Astrocyte (in vitro differentiated cells and primary cell): ENCODE results near the gene RFTN1. TPM values are rescaled to one million over a fixed set of nuclear protein-coding genes. Genes with fewer than 3 reads are reported as not detected.
A peak's percentile ranks its signal among the peaks of the same experiment; 100 is the strongest.

Experiments
- DNase-seq: peaks from one replicate; pipeline ENCODE4 v3.0.0-alpha.2; 2010; ENCODE audit warnings: low read depth
- FAIRE-seq: peaks from 2 replicates; lab custom pipeline; 2011; peaks lifted over from hg19 to GRCh38; lab: Jason Lieb, UNC
- H2AFZ ChIP-seq: 2 replicates; pipeline ENCODE4 v1.6.0; 2012; ENCODE audit warnings: low read depth, low read length, inconsistent platforms
- H3K27ac ChIP-seq: 2 replicates; pipeline ENCODE4 v1.5.1; 2011; ENCODE audit warnings: low read depth, low read length, inconsistent platforms
- H3K27me3 ChIP-seq: 2 replicates; pipeline ENCODE4 v1.6.0; 2011; ENCODE audit warnings: low read length, inconsistent platforms; ENCODE audit not compliant: insufficient read depth
- H3K36me3 ChIP-seq: 2 replicates; pipeline ENCODE4 v1.5.1; 2011; ENCODE audit warnings: low read length, inconsistent platforms; ENCODE audit not compliant: insufficient read depth
- H3K4me1 ChIP-seq: 2 replicates; pipeline ENCODE4 v1.5.1; 2011; ENCODE audit warnings: low read length, inconsistent platforms; ENCODE audit not compliant: insufficient read depth
- H3K4me2 ChIP-seq: 2 replicates; pipeline ENCODE4 v1.6.0; 2012; ENCODE audit warnings: low read length, inconsistent platforms
- H3K4me3 ChIP-seq: 2 replicates; pipeline ENCODE4 v1.5.1; 2011; ENCODE audit warnings: low read depth, mild to moderate bottlenecking, low read length, inconsistent platforms; ENCODE audit not compliant: insufficient read depth
- H3K79me2 ChIP-seq: 2 replicates; pipeline ENCODE4 v1.6.0; 2012; ENCODE audit warnings: mild to moderate bottlenecking, low read length, inconsistent platforms; ENCODE audit not compliant: insufficient read depth
- H3K9ac ChIP-seq: 2 replicates; pipeline ENCODE4 v1.6.0; 2012; ENCODE audit warnings: mild to moderate bottlenecking, low read length, inconsistent platforms
- H3K9me3 ChIP-seq: 2 replicates; pipeline ENCODE4 v1.5.1; 2012; ENCODE audit warnings: low read depth, mild to moderate bottlenecking, low read length, inconsistent platforms; ENCODE audit not compliant: insufficient read depth
- H4K20me1 ChIP-seq: 2 replicates; pipeline ENCODE4 v1.6.0; 2012; ENCODE audit warnings: low read length, inconsistent platforms; ENCODE audit not compliant: insufficient read depth
- H3K27ac Mint-ChIP-seq: one replicate; pipeline ENCODE4 v1.8.0; 2021; ENCODE audit warnings: mild to moderate bottlenecking, mixed read lengths; ENCODE audit not compliant: unreplicated experiment
- H3K27me3 Mint-ChIP-seq: one replicate; pipeline ENCODE4 v1.8.0; 2021; ENCODE audit warnings: low read depth, mixed read lengths; ENCODE audit not compliant: unreplicated experiment
- H3K36me3 Mint-ChIP-seq: one replicate; pipeline ENCODE4 v1.8.0; 2021; ENCODE audit warnings: low read depth, mixed read lengths; ENCODE audit not compliant: unreplicated experiment
- H3K4me1 Mint-ChIP-seq: one replicate; pipeline ENCODE4 v1.8.0; 2021; ENCODE audit warnings: low read depth, mixed read lengths; ENCODE audit not compliant: unreplicated experiment
- H3K4me3 Mint-ChIP-seq: one replicate; pipeline ENCODE4 v1.8.0; 2021; ENCODE audit warnings: mild to moderate bottlenecking, moderate library complexity, mixed read lengths; ENCODE audit not compliant: unreplicated experiment
- H3K9me3 Mint-ChIP-seq: one replicate; pipeline ENCODE4 v1.8.0; 2021; ENCODE audit warnings: mild to moderate bottlenecking, mixed read lengths; ENCODE audit not compliant: unreplicated experiment
- EZH2 ChIP-seq: IDR thresholded peaks from 2 replicates; pipeline ENCODE4 v1.6.1; 2012; ENCODE audit warnings: mild to moderate bottlenecking, low read length, inconsistent platforms; ENCODE audit not compliant: insufficient read depth
- total RNA-seq: library from RNA; stranded (reverse); gene quantifications from 2 replicates; pipeline ENCODE4 v1.2.1, GENCODE V29; 2021
- TF ChIP-seq, protein P1 (sequence below): IDR thresholded peaks from 2 replicates; pipeline ENCODE4 v1.5.1; 2011; ENCODE audit warnings: low read depth, mild to moderate bottlenecking, inconsistent platforms, low read length, moderate library complexity; ENCODE audit not compliant: insufficient read depth

The RFTN1 gene
- total RNA-seq, 1 donor from 2014 or later, result 49.5 TPM

DNA sequence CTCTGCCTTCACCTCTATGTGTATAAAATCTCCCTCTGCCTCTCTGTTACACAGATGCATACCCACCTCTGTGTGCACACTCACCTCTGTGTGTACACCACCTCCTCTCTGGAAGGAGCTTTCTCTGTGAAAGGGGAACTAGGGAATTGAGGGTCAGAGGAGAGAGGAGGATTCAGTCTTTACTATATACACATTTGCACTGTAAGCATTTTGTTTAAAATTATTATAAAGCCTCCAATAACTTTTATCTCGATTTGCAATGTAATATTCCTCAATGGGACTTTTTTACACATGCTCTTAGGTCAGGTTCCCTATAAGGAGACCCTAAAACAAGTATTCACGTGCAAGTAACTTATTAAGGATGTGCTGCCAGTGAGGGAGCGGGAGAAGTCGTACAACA is 166.0 kb downstream of the RFTN1 start:
- H4K20me1 ChIP-seq, result no peaks in the 10 kb centered on the region
- Mint-ChIP-seq H3K4me1 (peaks cover 11% of the 10 kb centered on the region), H3K27me3 (no peaks in the 10 kb centered on the region), H3K27ac (no peak overlapping the region), H3K36me3 (peaks cover 36% of the 10 kb centered on the region), H3K4me3 (no peak overlapping the region), H3K9me3 (no peaks in the 10 kb centered on the region)
- FAIRE-seq (no peak), DNase-seq (no peak)
- no peak overlapping the region for H3K4me3 ChIP-seq
- no peaks in the 10 kb centered on the region for H3K9me3 ChIP-seq
- H3K4me2 ChIP-seq, result no peak overlapping the region
- no peak overlapping the region for H3K27ac ChIP-seq
- peaks cover 16% of the 10 kb centered on the region for H3K4me1 ChIP-seq
- peaks cover 9% of the 10 kb centered on the region for H3K36me3 ChIP-seq
- H2AFZ ChIP-seq, result no peak overlapping the region
- H3K79me2 ChIP-seq, result no peaks in the 10 kb centered on the region
- H3K27me3 ChIP-seq, result no peaks in the 10 kb centered on the region
- no peak overlapping the region for H3K9ac ChIP-seq
- TF ChIP-seq, protein P1, sequence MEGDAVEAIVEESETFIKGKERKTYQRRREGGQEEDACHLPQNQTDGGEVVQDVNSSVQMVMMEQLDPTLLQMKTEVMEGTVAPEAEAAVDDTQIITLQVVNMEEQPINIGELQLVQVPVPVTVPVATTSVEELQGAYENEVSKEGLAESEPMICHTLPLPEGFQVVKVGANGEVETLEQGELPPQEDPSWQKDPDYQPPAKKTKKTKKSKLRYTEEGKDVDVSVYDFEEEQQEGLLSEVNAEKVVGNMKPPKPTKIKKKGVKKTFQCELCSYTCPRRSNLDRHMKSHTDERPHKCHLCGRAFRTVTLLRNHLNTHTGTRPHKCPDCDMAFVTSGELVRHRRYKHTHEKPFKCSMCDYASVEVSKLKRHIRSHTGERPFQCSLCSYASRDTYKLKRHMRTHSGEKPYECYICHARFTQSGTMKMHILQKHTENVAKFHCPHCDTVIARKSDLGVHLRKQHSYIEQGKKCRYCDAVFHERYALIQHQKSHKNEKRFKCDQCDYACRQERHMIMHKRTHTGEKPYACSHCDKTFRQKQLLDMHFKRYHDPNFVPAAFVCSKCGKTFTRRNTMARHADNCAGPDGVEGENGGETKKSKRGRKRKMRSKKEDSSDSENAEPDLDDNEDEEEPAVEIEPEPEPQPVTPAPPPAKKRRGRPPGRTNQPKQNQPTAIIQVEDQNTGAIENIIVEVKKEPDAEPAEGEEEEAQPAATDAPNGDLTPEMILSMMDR, result no peak
- no peak for TF ChIP-seq EZH2

DNA sequence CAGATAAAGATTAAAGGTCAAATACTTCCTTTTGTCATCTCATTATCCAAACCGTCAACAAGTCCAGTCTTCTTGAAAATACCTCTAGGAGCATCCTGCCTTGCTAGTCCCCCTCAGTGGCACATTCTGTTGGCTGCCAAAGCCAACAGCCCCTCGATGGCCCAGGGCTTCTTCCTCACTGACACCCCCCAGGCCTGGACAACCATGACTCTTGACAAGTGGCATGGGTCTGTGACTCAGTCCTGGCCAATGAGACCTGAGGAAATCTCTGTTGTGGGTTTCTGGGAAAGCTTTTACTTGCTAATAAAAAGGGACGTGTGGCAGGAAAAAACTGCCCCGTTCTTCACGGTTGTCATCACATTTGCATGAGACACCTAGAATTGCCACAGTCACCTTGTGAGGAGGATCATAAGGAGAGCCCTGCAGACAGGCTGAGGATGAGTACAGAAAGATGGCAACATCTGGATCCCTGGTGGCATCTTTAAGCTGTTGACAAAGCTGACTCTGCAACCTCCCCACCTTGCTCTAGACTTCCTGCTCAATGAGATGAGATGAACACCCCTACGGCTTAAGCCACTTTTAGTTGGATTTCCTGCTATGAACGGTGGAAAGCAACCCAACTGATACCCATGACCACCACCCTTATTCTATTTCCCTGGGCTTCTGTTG is 167.0 kb downstream of the RFTN1 start:
- DNase-seq (no peak), FAIRE-seq (no peak)
- Histone ChIP-seq H3K9ac (no peak overlapping the region), H3K4me2 (no peak overlapping the region), H4K20me1 (no peaks in the 10 kb centered on the region), H3K36me3 (peaks cover 9% of the 10 kb centered on the region), H3K9me3 (no peaks in the 10 kb centered on the region), H2AFZ (no peak overlapping the region), H3K4me3 (no peak overlapping the region), H3K79me2 (no peaks in the 10 kb centered on the region), H3K27ac (no peak overlapping the region), H3K27me3 (no peaks in the 10 kb centered on the region), H3K4me1 (peaks cover 16% of the 10 kb centered on the region)
- TF ChIP-seq EZH2, result no peak
- TF ChIP-seq, protein P1, result no peak
- Mint-ChIP-seq H3K36me3 (peaks cover 36% of the 10 kb centered on the region), H3K27me3 (no peaks in the 10 kb centered on the region), H3K4me3 (no peak overlapping the region), H3K9me3 (no peaks in the 10 kb centered on the region), H3K27ac (no peak overlapping the region), H3K4me1 (peaks cover 11% of the 10 kb centered on the region)

- Histone ChIP-seq H2AFZ (no peak overlapping the region), H3K36me3 (peaks cover 2% of the 10 kb centered on the region), H4K20me1 (peaks cover 23% of the 10 kb centered on the region), H3K9me3 (no peaks in the 10 kb centered on the region), H3K4me1 (peaks cover 7% of the 10 kb centered on the region), H3K4me3 (no peak overlapping the region), H3K9ac (no peak overlapping the region), H3K79me2 (peaks cover 1% of the 10 kb centered on the region), H3K4me2 (no peak overlapping the region), H3K27ac (no peak overlapping the region), H3K27me3 (no peaks in the 10 kb centered on the region)
- H3K9me3 Mint-ChIP-seq, result no peaks in the 10 kb centered on the region
- peaks cover 19% of the 10 kb centered on the region for H3K36me3 Mint-ChIP-seq
- H3K4me1 Mint-ChIP-seq, result peaks cover 16% of the 10 kb centered on the region
- peak overlapping the region; percentile 77 for H3K27ac Mint-ChIP-seq
- DNase-seq (no peak), FAIRE-seq (no peak)
- H3K27me3 Mint-ChIP-seq, result no peaks in the 10 kb centered on the region
- no peak for TF ChIP-seq EZH2
- TF ChIP-seq, protein P1, result no peak
- H3K4me3 Mint-ChIP-seq, result no peak overlapping the region
Observed at GRCh38 chr3:16343101-16343500, 170.4 kb downstream of the RFTN1 start.
